Tibial nerve (tissue), 4 donors: ENCODE data around the gene TENM3. TPM values are rescaled to one million over a fixed set of nuclear protein-coding genes. Genes with fewer than 3 reads are reported as not detected.

Experiments used
- DNase-seq, 2 donors: peaks; one replicate each; pipeline ENCODE4 v3.0.0-alpha.2; 2019; ENCODE audit warnings: low spot score in 2 of 2
- H3K27ac ChIP-seq, 4 donors: fragments of 200-600 bp; sonication (generic) in 3 of 4; one replicate each; pipeline ENCODE4 v1.5.1; 2017 to 2019; ENCODE audit warnings: mild to moderate bottlenecking in 1 of 4
- H3K27me3 ChIP-seq, 2 donors: fragments of 200-600 bp; sonication (generic) in 1 of 2; one replicate each; pipeline versions ENCODE4 v1.5.1 to v1.6.0; 2017 to 2019
- H3K36me3 ChIP-seq, 3 donors: fragments of 200-600 bp; sonication (generic); one replicate each; pipeline ENCODE4 v1.5.1; 2018 to 2019
- H3K4me1 ChIP-seq, 4 donors: fragments of 200-600 bp; sonication (generic) in 3 of 4; one replicate each; pipeline ENCODE4 v1.5.1; 2017 to 2019
- H3K4me3 ChIP-seq, 4 donors: fragments of 200-600 bp; sonication (generic) in 3 of 4; one replicate each; pipeline ENCODE4 v1.5.1; 2017 to 2019; ENCODE audit warnings: mild to moderate bottlenecking in 1 of 4, moderate library complexity in 1 of 4
- H3K9me3 ChIP-seq, 4 donors: fragments of 200-600 bp; sonication (generic) in 3 of 4; one replicate each; pipeline ENCODE4 v1.5.1; 2017 to 2019
- CTCF ChIP-seq, 5 experiments: fragments of 200-600 bp in 3 of 5; fragments of 450-650 bp in 2 of 5; sonication (generic) in 3 of 5; IDR thresholded peaks; one replicate each; pipeline ENCODE4 v1.5.1; 2016 to 2019; ENCODE audit warnings: antibody characterized with exemption in 5 of 5, mild to moderate bottlenecking in 3 of 5, moderate library complexity in 2 of 5
- EP300 ChIP-seq, 2 donors: sonication (generic); formaldehyde crosslinking; IDR thresholded peaks; one replicate each; pipeline ENCODE4 v1.6.1; 2017; ENCODE audit warnings: antibody characterized with exemption in 2 of 2, mild to moderate bottlenecking in 1 of 2
- POLR2A ChIP-seq, 2 donors: fragments of 450-650 bp; IDR thresholded peaks; one replicate each; pipeline ENCODE4 v1.6.1; 2017; ENCODE audit warnings: antibody characterized with exemption in 2 of 2, mild to moderate bottlenecking in 2 of 2, moderate library complexity in 2 of 2
- WGBS, 2 donors: methylation state at CpG; one replicate each; pipeline ENCODE4 v1.1.5; 2018; 5-methylcytosine and 5-hydroxymethylcytosine counted together
- total RNA-seq, 4 donors: library from RNA; depleted of rRNA; stranded (reverse); fragments of >200 nt; gene quantifications; one replicate each; pipeline ENCODE4 v1.1.0, GENCODE V29; 2016

TENM3 gene
- total RNA-seq, 4 donors from 2014 or later = 19.0 to 60.5 (median 29.4) TPM

GRCh38 chr4:182276210-182277109 is 33.3 kb downstream of the TENM3 start:
- TF ChIP-seq CTCF (IDR thresholded peaks at IDR 0.05) = no peak
- TF ChIP-seq POLR2A (IDR thresholded peaks at IDR 0.05) = no peak
- no peak for TF ChIP-seq EP300 (IDR thresholded peaks at IDR 0.05)
- no peaks in the 10 kb centered on the region for H3K9me3 ChIP-seq
- no peak overlapping the region for H3K27ac ChIP-seq
- 64% methylated on average over 11 of the region's 11 CpGs for WGBS, 2 donors
- no peak for DNase-seq
- H3K27me3 ChIP-seq = no peaks in the 10 kb centered on the region
- no peaks in the 10 kb centered on the region for H3K4me1 ChIP-seq
- no peaks in the 10 kb centered on the region for H3K36me3 ChIP-seq
- H3K4me3 ChIP-seq = no peak overlapping the region

GRCh38 chr4:182277377-182277776 is 34.2 kb downstream of the TENM3 start:
- Histone ChIP-seq H3K4me3 (no peak overlapping the region), H3K9me3 (no peaks in the 10 kb centered on the region), H3K4me1 (no peaks in the 10 kb centered on the region), H3K36me3 (no peaks in the 10 kb centered on the region), H3K27ac (no peak overlapping the region), H3K27me3 (no peaks in the 10 kb centered on the region)
- WGBS, 2 donors = 63 to 71% methylated on average over 2 of the region's 2 CpGs
- TF ChIP-seq CTCF (IDR thresholded peaks at IDR 0.05) (no peak), EP300 (IDR thresholded peaks at IDR 0.05) (no peak), POLR2A (IDR thresholded peaks at IDR 0.05) (no peak)
- DNase-seq = no peak

- Histone ChIP-seq H3K4me3 (no peak overlapping the region), H3K27ac (no peak overlapping the region), H3K27me3 (no peaks in the 10 kb centered on the region), H3K4me1 (no peaks in the 10 kb centered on the region), H3K9me3 (no peaks in the 10 kb centered on the region), H3K36me3 (no peaks in the 10 kb centered on the region)
- no peak for TF ChIP-seq EP300 (IDR thresholded peaks at IDR 0.05)
- TF ChIP-seq CTCF (IDR thresholded peaks at IDR 0.05) = no peak
- TF ChIP-seq POLR2A (IDR thresholded peaks at IDR 0.05) = no peak
- no peak for DNase-seq
- 88 to 94% methylated on average over 11 of the region's 11 CpGs for WGBS, 2 donors
Measured at GRCh38 chr4:182278729-182279128, 35.5 kb downstream of the TENM3 start.

GRCh38 chr4:182280436-182281111 is 37.4 kb downstream of the TENM3 start:
- 85% methylated on average over 7 of the region's 7 CpGs for WGBS, 2 donors
- H3K9me3 ChIP-seq = no peaks in the 10 kb centered on the region
- no peak for TF ChIP-seq POLR2A (IDR thresholded peaks at IDR 0.05)
- TF ChIP-seq EP300 (IDR thresholded peaks at IDR 0.05) = no peak
- no peak for TF ChIP-seq CTCF (IDR thresholded peaks at IDR 0.05)
- no peak overlapping the region for H3K4me3 ChIP-seq
- H3K27ac ChIP-seq = no peak overlapping the region
- H3K36me3 ChIP-seq = no peaks in the 10 kb centered on the region
- no peaks in the 10 kb centered on the region for H3K27me3 ChIP-seq
- no peaks in the 10 kb centered on the region for H3K4me1 ChIP-seq
- no peak for DNase-seq

GRCh38 chr4:182286035-182286434 is 42.8 kb downstream of the TENM3 start:
- TF ChIP-seq POLR2A (IDR thresholded peaks at IDR 0.05) (no peak), CTCF (IDR thresholded peaks at IDR 0.05) (no peak), EP300 (IDR thresholded peaks at IDR 0.05) (no peak)
- Histone ChIP-seq H3K27me3 (no peaks in the 10 kb centered on the region), H3K27ac (no peak overlapping the region), H3K4me3 (no peak overlapping the region), H3K4me1 (no peaks in the 10 kb centered on the region), H3K9me3 (no peaks in the 10 kb centered on the region), H3K36me3 (no peaks in the 10 kb centered on the region)
- 93 to 97% methylated on average over 3 of the region's 3 CpGs for WGBS, 2 donors
- no peak for DNase-seq
